AG04450 (cell line): Measurements from ENCODE around the gene OPN3. TPM values are rescaled to one million over a fixed set of nuclear protein-coding genes. Genes with fewer than 3 reads are reported as not detected.

Source experiments
- CTCF ChIA-PET: fragments of 300-600, 350-600 bp; formaldehyde crosslinking; extraction: SDS; loops from one replicate; lab custom pipeline; 2022; ENCODE audit warnings: antibody characterized with exemption, inconsistent platforms; lab: Charles Lee
- POLR2A ChIA-PET: fragments of 350-600 bp; formaldehyde crosslinking; extraction: SDS; loops from one replicate; lab custom pipeline; 2021; ENCODE audit warnings: antibody characterized with exemption, inconsistent platforms; lab: Yijun Ruan, JAX
- DNase-seq: peaks from one replicate; pipeline ENCODE4 v3.0.0-alpha.2; 2011; ENCODE audit warnings: low read depth, low spot score
- H3K27ac ChIP-seq: one replicate; pipeline ENCODE4 v1.5.1; 2012; ENCODE audit warnings: low read depth, low read length, control low read depth
- H3K27me3 ChIP-seq: one replicate; pipeline ENCODE4 v1.6.0; 2012; ENCODE audit warnings: low read length; ENCODE audit not compliant: control insufficient read depth, insufficient read depth
- H3K4me3 ChIP-seq: 2 replicates; pipeline ENCODE4 v1.5.1; 2011; ENCODE audit warnings: mild to moderate bottlenecking, low read depth, low read length, control low read depth
- H3K9me3 ChIP-seq: 2 replicates; pipeline ENCODE4 v1.5.1; 2012; ENCODE audit warnings: low read length; ENCODE audit not compliant: control insufficient read depth, insufficient read depth
- polyA plus RNA-seq: library from polyadenylated mRNA; depleted of rRNA; stranded (reverse); fragments of >200 nt; gene quantifications from 2 replicates; pipeline ENCODE4 v1.2.3, GENCODE V29; 2011
- TF ChIP-seq, protein P1 (sequence below): IDR thresholded peaks from 2 replicates; pipeline ENCODE4 v1.5.1; 2011; ENCODE audit warnings: low read depth, low read length, control low read depth, inconsistent platforms

Gene OPN3
- polyA plus RNA-seq, 1 experiment = 70.1 TPM

DNA sequence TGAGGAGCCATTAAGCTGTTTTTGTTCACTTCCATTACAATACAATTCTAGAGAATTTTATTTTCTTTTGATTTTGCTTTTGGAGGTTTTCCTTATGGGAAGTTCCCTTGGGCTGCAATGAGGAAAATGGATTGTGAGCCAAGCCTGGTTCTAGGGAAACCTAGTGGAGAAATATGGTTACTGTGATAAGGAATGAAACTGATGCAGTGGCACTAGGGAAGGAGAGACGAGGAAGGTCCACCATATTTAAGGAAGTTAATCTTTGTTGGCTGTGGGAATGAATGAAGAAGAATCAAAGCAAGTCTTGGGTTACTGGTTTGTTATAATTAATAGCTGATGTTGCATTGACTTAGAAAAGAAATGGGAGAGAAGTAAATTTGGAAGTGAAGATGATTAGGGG lies 28.4 kb downstream of the OPN3 start:
- no peaks in the 10 kb centered on the region for H3K9me3 ChIP-seq
- no peaks in the 10 kb centered on the region for H3K27me3 ChIP-seq
- POLR2A ChIA-PET = interaction anchor here (0.7 kb wide), 1 partner anchor 268 kb away, joined by 9 read pairs; no protein-coding TSS in a partner anchor
- TF ChIP-seq, protein P1, sequence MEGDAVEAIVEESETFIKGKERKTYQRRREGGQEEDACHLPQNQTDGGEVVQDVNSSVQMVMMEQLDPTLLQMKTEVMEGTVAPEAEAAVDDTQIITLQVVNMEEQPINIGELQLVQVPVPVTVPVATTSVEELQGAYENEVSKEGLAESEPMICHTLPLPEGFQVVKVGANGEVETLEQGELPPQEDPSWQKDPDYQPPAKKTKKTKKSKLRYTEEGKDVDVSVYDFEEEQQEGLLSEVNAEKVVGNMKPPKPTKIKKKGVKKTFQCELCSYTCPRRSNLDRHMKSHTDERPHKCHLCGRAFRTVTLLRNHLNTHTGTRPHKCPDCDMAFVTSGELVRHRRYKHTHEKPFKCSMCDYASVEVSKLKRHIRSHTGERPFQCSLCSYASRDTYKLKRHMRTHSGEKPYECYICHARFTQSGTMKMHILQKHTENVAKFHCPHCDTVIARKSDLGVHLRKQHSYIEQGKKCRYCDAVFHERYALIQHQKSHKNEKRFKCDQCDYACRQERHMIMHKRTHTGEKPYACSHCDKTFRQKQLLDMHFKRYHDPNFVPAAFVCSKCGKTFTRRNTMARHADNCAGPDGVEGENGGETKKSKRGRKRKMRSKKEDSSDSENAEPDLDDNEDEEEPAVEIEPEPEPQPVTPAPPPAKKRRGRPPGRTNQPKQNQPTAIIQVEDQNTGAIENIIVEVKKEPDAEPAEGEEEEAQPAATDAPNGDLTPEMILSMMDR = no peak
- no peak overlapping the region for H3K27ac ChIP-seq
- no peak overlapping the region for H3K4me3 ChIP-seq
- CTCF ChIA-PET = interaction anchor here (0.6 to 5.5 kb wide), 39 partner anchors 10 to 386 kb away, joined by 3 to 103 read pairs (median 10); partner anchors contain the start of genes CHML, EXO1, KMO and MAP1LC3C
- no peak for DNase-seq

DNA sequence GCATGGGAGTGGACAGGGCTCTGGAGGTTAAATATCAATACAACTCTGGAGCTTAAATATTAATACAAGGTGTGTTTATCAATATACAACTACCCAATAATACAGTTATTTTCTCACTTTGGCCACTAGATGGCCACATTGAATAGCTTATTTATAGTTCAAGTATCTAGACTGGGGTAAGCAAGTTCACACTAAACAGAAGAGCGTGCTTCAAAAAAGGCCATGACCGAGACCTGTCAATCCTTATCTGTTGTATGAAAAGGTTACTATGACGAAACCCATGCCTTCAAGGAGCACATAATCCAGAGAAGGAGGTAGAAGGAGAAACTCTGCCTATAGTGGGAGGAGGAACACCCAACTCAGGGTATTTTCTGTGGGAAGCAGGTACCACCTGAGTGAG lies 29.1 kb downstream of the OPN3 start:
- Histone ChIP-seq H3K27me3 (no peaks in the 10 kb centered on the region), H3K4me3 (no peak overlapping the region), H3K9me3 (no peaks in the 10 kb centered on the region), H3K27ac (no peak overlapping the region)
- DNase-seq = no peak
- POLR2A ChIA-PET = interaction anchor here (0.7 to 1.5 kb wide), 2 partner anchors 227 to 269 kb away, joined by 4 to 9 read pairs; no protein-coding TSS in a partner anchor
- CTCF ChIA-PET = interaction anchor here (0.5 to 5.5 kb wide), 56 partner anchors 9 to 877 kb away, joined by 3 to 103 read pairs (median 6); partner anchors contain the start of genes CHML, EXO1, KMO and MAP1LC3C
- TF ChIP-seq, protein P1 = peak; percentile 60

DNA sequence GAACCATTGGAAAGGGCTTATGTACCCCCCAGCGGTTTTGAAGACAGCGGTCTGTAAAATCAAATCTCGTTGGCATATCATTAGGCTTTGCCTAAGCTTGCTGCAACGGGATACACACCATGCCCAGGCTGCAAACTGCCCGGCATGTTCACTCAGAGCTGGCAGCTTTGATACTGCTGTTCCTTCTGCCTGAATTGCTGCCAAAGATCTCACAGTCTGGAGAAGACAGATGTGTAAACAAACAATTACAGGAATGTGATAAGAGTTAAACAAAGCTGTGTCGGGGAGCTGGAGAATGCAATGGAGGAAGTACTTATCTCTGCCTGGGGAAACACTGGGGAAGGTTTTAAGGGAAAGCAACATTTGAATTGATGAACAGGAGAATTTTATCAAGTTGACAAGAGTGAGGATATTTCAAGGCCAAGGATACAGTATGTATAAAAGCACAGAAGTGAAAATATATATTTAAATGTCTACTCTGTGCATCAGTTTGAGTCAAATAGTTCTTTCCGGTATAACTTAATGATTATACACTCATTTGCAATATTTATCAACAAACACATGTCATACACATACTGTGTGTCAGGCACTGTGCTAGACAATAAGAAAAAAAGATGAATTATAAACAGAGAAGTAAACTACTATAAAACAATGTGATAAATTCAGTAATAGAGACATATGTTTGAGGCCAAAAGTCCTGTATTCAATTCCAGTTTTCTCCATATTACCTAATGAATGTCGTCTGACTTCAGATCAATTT lies 29.9 kb downstream of the OPN3 start:
- no peaks in the 10 kb centered on the region for H3K27me3 ChIP-seq
- TF ChIP-seq, protein P1 = no peak
- H3K4me3 ChIP-seq = no peak overlapping the region
- H3K27ac ChIP-seq = no peak overlapping the region
- H3K9me3 ChIP-seq = no peaks in the 10 kb centered on the region
- ChIA-PET CTCF (interaction anchor here (0.5 to 5.5 kb wide), 50 partner anchors 8 to 876 kb away, joined by 3 to 103 read pairs (median 6); partner anchors contain the start of genes CHML, EXO1, KMO and MAP1LC3C), POLR2A (interaction anchor here (0.8 to 1.5 kb wide), 3 partner anchors 10 to 238 kb away, joined by 3 to 4 read pairs (median 4); partner anchors contain the start of gene EXO1)
- no peak for DNase-seq

DNA sequence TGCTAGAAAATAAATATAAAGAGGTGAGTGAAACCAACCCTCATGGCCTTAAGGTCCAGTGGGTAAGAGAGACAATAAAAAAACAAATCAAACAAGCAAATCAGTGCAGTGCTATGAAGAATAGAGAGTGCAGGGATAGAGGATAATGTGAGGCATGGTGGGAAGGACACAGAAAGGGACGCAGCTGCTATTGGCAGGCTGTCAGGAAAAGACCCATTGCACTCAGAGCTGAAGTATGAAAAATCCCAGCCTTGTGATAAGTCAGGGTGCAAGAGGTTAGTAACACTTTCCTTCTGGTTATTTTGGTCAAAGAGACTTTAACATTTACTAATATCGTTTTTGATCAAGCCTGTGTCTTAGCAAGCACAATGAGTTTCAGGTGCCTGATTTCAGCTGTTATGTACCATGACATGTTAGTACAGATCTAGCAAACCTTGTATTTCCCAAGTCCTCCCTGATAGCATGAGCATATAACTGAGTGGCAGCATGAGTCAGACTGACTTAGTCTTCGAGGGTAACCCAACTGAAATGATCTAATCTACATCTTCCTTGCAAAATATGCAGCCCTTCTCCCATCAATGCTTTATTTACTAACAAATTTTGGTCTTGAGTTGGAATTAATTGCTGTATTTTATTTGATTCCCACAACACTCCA lies 31.7 kb downstream of the OPN3 start:
- Histone ChIP-seq H3K27me3 (no peaks in the 10 kb centered on the region), H3K9me3 (no peaks in the 10 kb centered on the region), H3K4me3 (no peak overlapping the region), H3K27ac (no peak overlapping the region)
- ChIA-PET CTCF (interaction anchor here (0.6 kb wide), 1 partner anchor 390 kb away, joined by 4 read pairs; the partner anchor contains the start of gene MAP1LC3C), POLR2A (no interaction called here)
- no peak for DNase-seq
- TF ChIP-seq, protein P1 = no peak

DNA sequence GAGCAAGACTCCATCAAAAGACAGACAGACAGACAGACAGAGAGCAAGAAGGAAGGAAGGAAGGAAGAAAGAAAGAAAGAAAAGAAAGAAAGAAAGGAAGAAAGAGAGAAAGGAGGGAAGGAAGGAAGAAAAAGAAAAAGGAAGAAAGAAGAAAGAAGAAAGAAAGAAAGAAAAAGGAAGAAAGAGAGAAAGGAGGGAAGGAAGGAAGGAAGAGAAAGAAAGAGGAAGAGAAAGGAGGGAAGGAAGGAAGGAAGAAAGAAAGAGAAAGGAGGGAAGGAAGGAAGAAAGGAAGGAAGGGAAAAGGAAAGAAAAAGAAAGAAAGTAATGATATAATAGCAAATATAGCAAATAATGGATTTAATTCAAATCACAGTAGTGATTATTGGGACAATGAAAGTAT lies 32.7 kb downstream of the OPN3 start:
- POLR2A ChIA-PET = no interaction called here
- H3K9me3 ChIP-seq = no peaks in the 10 kb centered on the region
- TF ChIP-seq, protein P1 = no peak
- no peak for DNase-seq
- no peaks in the 10 kb centered on the region for H3K27me3 ChIP-seq
- no peak overlapping the region for H3K27ac ChIP-seq
- no peak overlapping the region for H3K4me3 ChIP-seq
- CTCF ChIA-PET = no interaction called here
